Parathyroid adenoma (tissue), 2 donors: ENCODE measurements around the gene PRRX2.

Experiments used
- H2AFZ ChIP-seq: fragments of 300-600 bp; sonication (generic); one replicate; pipeline ENCODE4 v1.7.0; 2017; ENCODE audit warnings: antibody characterized with exemption, mild to moderate bottlenecking
- H3K27ac ChIP-seq: fragments of 300-600 bp; sonication (generic); one replicate; pipeline ENCODE4 v1.7.0; 2017
- H3K27me3 ChIP-seq: fragments of 300-600 bp; sonication (generic); one replicate; pipeline ENCODE4 v1.7.0; 2017; ENCODE audit warnings: low read length; ENCODE audit not compliant: control insufficient read depth, insufficient read depth
- H3K36me3 ChIP-seq: fragments of 300-600 bp; sonication (generic); one replicate; pipeline ENCODE4 v1.7.0; 2017; ENCODE audit warnings: low read length; ENCODE audit not compliant: control insufficient read depth, insufficient read depth
- H3K4me1 ChIP-seq: fragments of 300-600 bp; sonication (generic); one replicate; pipeline ENCODE4 v1.7.0; 2017; ENCODE audit warnings: control low read depth
- H3K4me2 ChIP-seq: fragments of 300-600 bp; sonication (generic); one replicate; pipeline ENCODE4 v1.7.0; 2017; ENCODE audit warnings: low read length
- H3K4me3 ChIP-seq: fragments of 300-600 bp; sonication (generic); one replicate; pipeline ENCODE4 v1.7.0; 2017; ENCODE audit warnings: low read depth, low read length
- H3K79me2 ChIP-seq: fragments of 300-600 bp; sonication (generic); one replicate; pipeline ENCODE4 v1.7.0; 2017; ENCODE audit warnings: control low read depth
- H3K9ac ChIP-seq: fragments of 300-600 bp; sonication (generic); one replicate; pipeline ENCODE4 v1.7.0; 2017; ENCODE audit warnings: mild to moderate bottlenecking
- H3K9me3 ChIP-seq: fragments of 300-600 bp; sonication (generic); one replicate; pipeline ENCODE4 v1.7.0; 2017; ENCODE audit warnings: low read length; ENCODE audit not compliant: control insufficient read depth
- CTCF ChIP-seq: fragments of 300-600 bp; sonication (generic); IDR thresholded peaks from one replicate; pipeline ENCODE4 v1.7.0; 2017; ENCODE audit warnings: antibody characterized with exemption, mild to moderate bottlenecking
- donor health status: primary hyperparathyroidism.

PRRX2 gene

GRCh38 chr9:129639756-129640085, 25.7 kb upstream of the PRRX2 start:
- Histone ChIP-seq H3K4me1 (no peaks in the 10 kb centered on the region), H3K79me2 (peaks cover 6% of the 10 kb centered on the region), H3K27ac (no peak overlapping the region), H3K27me3 (no peaks in the 10 kb centered on the region), H3K4me3 (no peak overlapping the region), H3K9me3 (no peaks in the 10 kb centered on the region), H3K4me2 (no peak overlapping the region), H2AFZ (no peak overlapping the region), H3K9ac (no peak overlapping the region), H3K36me3 (no peaks in the 10 kb centered on the region)
- TF ChIP-seq CTCF: no peak

- Histone ChIP-seq H3K4me3 (no peak overlapping the region), H3K27me3 (no peaks in the 10 kb centered on the region), H3K4me1 (no peaks in the 10 kb centered on the region), H3K9me3 (no peaks in the 10 kb centered on the region), H3K36me3 (no peaks in the 10 kb centered on the region), H2AFZ (no peak overlapping the region), H3K9ac (no peak overlapping the region), H3K4me2 (peak overlapping the region; percentile 92), H3K79me2 (peaks cover 6% of the 10 kb centered on the region), H3K27ac (no peak overlapping the region)
- no peak for TF ChIP-seq CTCF
These were observed 25.2 kb upstream of the PRRX2 start for GRCh38 chr9:129640086-129640870.

- Histone ChIP-seq H3K27me3 (no peaks in the 10 kb centered on the region), H3K27ac (no peak overlapping the region), H3K9ac (peak overlapping the region; percentile 19), H3K79me2 (peaks cover 6% of the 10 kb centered on the region), H3K36me3 (no peaks in the 10 kb centered on the region), H3K4me3 (peak overlapping the region; percentile 92), H3K4me1 (no peaks in the 10 kb centered on the region), H3K4me2 (peak overlapping the region; percentile 92), H2AFZ (no peak overlapping the region), H3K9me3 (no peaks in the 10 kb centered on the region)
- TF ChIP-seq CTCF: no peak
These were observed 24.3 kb upstream of the PRRX2 start for GRCh38 chr9:129640871-129641749.

- Histone ChIP-seq H3K4me3 (peak within 1 kb of the TSS; percentile 92), H2AFZ (peak within 1 kb of the TSS; percentile 86), H3K4me2 (peak within 1 kb of the TSS; percentile 92), H3K79me2 (peaks cover 6% of the 10 kb centered on the region), H3K4me1 (no peaks in the 10 kb centered on the region), H3K9me3 (no peaks in the 10 kb centered on the region), H3K27ac (peak within 1 kb of the TSS; percentile 76), H3K27me3 (no peaks in the 10 kb centered on the region), H3K9ac (peak within 1 kb of the TSS; percentile 19), H3K36me3 (no peaks in the 10 kb centered on the region)
- TF ChIP-seq CTCF: peak; percentile 94
These were observed 23.5 kb upstream of the PRRX2 start, which contains the start of gene ASB6 for GRCh38 chr9:129641750-129642585. ASB6 (minus strand) TSS chr9:129642151; CDS start chr9:129641999, 152 bp downstream.
